Kasumi-1 (cell line): ENCODE measurements around the gene LHPP.

Experiments
- DNase-seq, 2 experiments: peaks; one replicate each; lab custom pipeline; 2025; lab: John Stamatoyannopoulos, UW

Gene LHPP

GRCh38 chr10:124595143-124595883, 133.7 kb downstream of the LHPP start:
- peak; percentile 74 to 76 for DNase-seq

- no peak for DNase-seq
Observed at GRCh38 chr10:124596116-124596785, 134.6 kb downstream of the LHPP start.

- DNase-seq = no peak
Observed at GRCh38 chr10:124596962-124597845, 135.6 kb downstream of the LHPP start.

- DNase-seq = no peak
Observed at GRCh38 chr10:124597846-124598165, 136.2 kb downstream of the LHPP start.

GRCh38 chr10:124598196-124598595, 136.6 kb downstream of the LHPP start:
- DNase-seq = no peak

GRCh38 chr10:124598773-124599587, 137.4 kb downstream of the LHPP start:
- DNase-seq = no peak

- no peak for DNase-seq
Observed at GRCh38 chr10:124599588-124600050, 138.0 kb downstream of the LHPP start.

GRCh38 chr10:124600051-124600880, 138.6 kb downstream of the LHPP start:
- DNase-seq = no peak

- no peak for DNase-seq
Observed at GRCh38 chr10:124601016-124601415, 139.4 kb downstream of the LHPP start.

GRCh38 chr10:124601431-124602120, 140.0 kb downstream of the LHPP start:
- DNase-seq = no peak

GRCh38 chr10:124602121-124602561, 140.5 kb downstream of the LHPP start:
- DNase-seq = no peak

- no peak for DNase-seq
Observed at GRCh38 chr10:124602646-124603365, 141.2 kb downstream of the LHPP start.

GRCh38 chr10:124603376-124604213, 142.0 kb downstream of the LHPP start:
- no peak for DNase-seq

- DNase-seq = no peak
Observed at GRCh38 chr10:124604214-124605000, 142.8 kb downstream of the LHPP start.

GRCh38 chr10:124605001-124605370, 143.4 kb downstream of the LHPP start:
- no peak for DNase-seq

GRCh38 chr10:124605481-124605855, 143.8 kb downstream of the LHPP start:
- no peak for DNase-seq

GRCh38 chr10:124605856-124606812, 144.5 kb downstream of the LHPP start:
- no peak for DNase-seq
